MM.1S (cell line): ENCODE measurements around the gene UQCR10.

Experiments
- CTCF ChIP-seq: fragments of 300-600 bp; sonication (generic); IDR thresholded peaks from 2 replicates; pipeline ENCODE4 v1.5.1; 2016; ENCODE audit warnings: antibody characterized with exemption, low read length, mixed read lengths
- EZH2 ChIP-seq: fragments of 300-600 bp; sonication (generic); optimal IDR thresholded peaks from 2 replicates; pipeline ENCODE3; 2017; ENCODE audit warnings: low read depth, mild to moderate bottlenecking, antibody characterized with exemption, low read length, mixed read lengths

- TF ChIP-seq EZH2 (no peak), CTCF (no peak)
These were observed 21.4 kb downstream of the UQCR10 start for GRCh38 chr22:29788339-29789279.
